SU-DHL-6 (cell line): Measurements from ENCODE around the gene HDAC10.

Experiments used
- H2AFZ ChIP-seq: fragments of 200-600 bp; sonication (generic); 2 replicates; pipeline ENCODE4 v1.6.1; 2014; ENCODE audit warnings: low read depth, mild to moderate bottlenecking, moderate library complexity, mixed read lengths, antibody characterized with exemption, low read length; ENCODE audit not compliant: severe bottlenecking
- H3F3A ChIP-seq: fragments of 200-600 bp; shearing (Covaris generic); 2 replicates; pipeline ENCODE4 v1.6.0; 2016; ENCODE audit warnings: antibody characterized with exemption, mild to moderate bottlenecking; ENCODE audit not compliant: insufficient read depth
- H3K27ac ChIP-seq: fragments of 200-600 bp; sonication (generic); 2 replicates; pipeline ENCODE4 v1.5.1; 2016; ENCODE audit warnings: low read depth, mild to moderate bottlenecking, low read length, moderate library complexity, mixed read lengths
- H3K27me3 ChIP-seq: fragments of 200-600 bp; sonication (generic), shearing (Covaris generic); 2 replicates; pipeline ENCODE4 v1.6.0; 2014; ENCODE audit warnings: mild to moderate bottlenecking, low read length
- H3K36me3 ChIP-seq: fragments of 200-600 bp; sonication (generic); 2 replicates; pipeline ENCODE4 v1.6.1; 2014; ENCODE audit warnings: mild to moderate bottlenecking, low read length, mixed read lengths
- H3K4me2 ChIP-seq: fragments of 300-600, 200-600 bp; shearing (Covaris generic), sonication (generic); 2 replicates; pipeline ENCODE4 v1.6.0; 2014; ENCODE audit warnings: low read length, low read depth, mild to moderate bottlenecking; ENCODE audit not compliant: poor library complexity, severe bottlenecking
- H3K4me3 ChIP-seq: fragments of 200-600 bp; sonication (generic); 2 replicates; pipeline ENCODE4 v1.5.1; 2014; ENCODE audit warnings: antibody characterized with exemption, low read length, mild to moderate bottlenecking, mixed read lengths; ENCODE audit not compliant: insufficient read depth, poor library complexity, severe bottlenecking
- H3K79me2 ChIP-seq: fragments of 200-600 bp; sonication (generic); 2 replicates; pipeline ENCODE4 v1.6.1; 2014; ENCODE audit warnings: mild to moderate bottlenecking, low read length, moderate library complexity; ENCODE audit not compliant: insufficient read depth
- H3K9ac ChIP-seq: fragments of 200-600 bp; sonication (generic); 2 replicates; pipeline ENCODE4 v1.7.0; 2014; ENCODE audit warnings: mild to moderate bottlenecking, low read length
- H3K9me2 ChIP-seq: fragments of 200-600 bp; sonication (generic); replicated peaks from 2 replicates; pipeline ENCODE4 v1.6.1; 2014; ENCODE audit warnings: low read length; ENCODE audit not compliant: insufficient read depth
- H3K9me3 ChIP-seq: fragments of 200-600 bp; sonication (generic); 2 replicates; pipeline ENCODE4 v1.6.1; 2014; ENCODE audit warnings: low read length, mixed read lengths; ENCODE audit not compliant: insufficient read depth
- H4K20me1 ChIP-seq: fragments of 200-600 bp; sonication (generic); 2 replicates; pipeline ENCODE4 v1.6.1; 2014; ENCODE audit warnings: low read depth, mild to moderate bottlenecking, antibody characterized with exemption, low read length, moderate library complexity, mixed read lengths
- CTCF ChIP-seq: fragments of 200-600 bp; sonication (generic); IDR thresholded peaks from one replicate; pipeline ENCODE4 v1.5.1; 2017; ENCODE audit warnings: antibody characterized with exemption, mild to moderate bottlenecking, low read length, moderate library complexity; ENCODE audit not compliant: insufficient read depth, poor library complexity, severe bottlenecking
- EZH2phosphoT487 ChIP-seq: fragments of 200-600 bp; sonication (generic), shearing (Covaris generic); conservative IDR thresholded peaks from 2 replicates; pipeline ENCODE4 v1.6.1; 2018; ENCODE audit warnings: mild to moderate bottlenecking, antibody characterized with exemption, low read length, moderate library complexity, mixed read lengths

HDAC10 gene

GRCh38 chr22:50208430-50208938 lies 42.6 kb downstream of the HDAC10 start:
- Histone ChIP-seq H3K79me2 (peaks cover 23% of the 10 kb centered on the region), H3K27ac (no peak overlapping the region), H3F3A (0 out of 2 replicates have a peak, but pooled peaks cover 4% of the 10 kb centered on the region), H4K20me1 (no peaks in the 10 kb centered on the region; the same call in 1 of the 2 replicates), H3K9ac (no peak overlapping the region), H3K36me3 (peaks cover 11% of the 10 kb centered on the region), H2AFZ (no peak overlapping the region), H3K27me3 (no peaks in the 10 kb centered on the region), H3K9me3 (no peaks in the 10 kb centered on the region), H3K9me2 (no peaks in the 10 kb centered on the region), H3K4me3 (no peak overlapping the region), H3K4me2 (no peak overlapping the region)
- TF ChIP-seq CTCF, result no peak
- TF ChIP-seq EZH2phosphoT487, result no peak

- no peak overlapping the region for H2AFZ ChIP-seq
- peaks cover 18% of the 10 kb centered on the region for H3K36me3 ChIP-seq
- H3K4me3 ChIP-seq, result no peak overlapping the region
- TF ChIP-seq EZH2phosphoT487 (no peak), CTCF (no peak)
- H3K9me3 ChIP-seq, result no peaks in the 10 kb centered on the region
- no peaks in the 10 kb centered on the region for H3K27me3 ChIP-seq
- no peaks in the 10 kb centered on the region; the same call in 1 of the 2 replicates for H4K20me1 ChIP-seq
- no peaks in the 10 kb centered on the region for H3K9me2 ChIP-seq
- H3K9ac ChIP-seq, result no peak overlapping the region
- no peak overlapping the region for H3K4me2 ChIP-seq
- H3F3A ChIP-seq, result 0 out of 2 replicates have a peak, but pooled peaks cover 8% of the 10 kb centered on the region
- H3K79me2 ChIP-seq, result peaks cover 27% of the 10 kb centered on the region
- H3K27ac ChIP-seq, result peak overlapping the region; percentile 13; the same call in 1 of the 2 replicates
These were observed 43.5 kb downstream of the HDAC10 start for GRCh38 chr22:50207383-50208140.

- Histone ChIP-seq H3K36me3 (peaks cover 18% of the 10 kb centered on the region), H3K27me3 (no peaks in the 10 kb centered on the region), H3K27ac (no peak overlapping the region), H4K20me1 (no peaks in the 10 kb centered on the region; the same call in 1 of the 2 replicates), H3K79me2 (peaks cover 36% of the 10 kb centered on the region), H3K4me3 (no peak overlapping the region), H3F3A (0 out of 2 replicates have a peak, but pooled peaks cover 7% of the 10 kb centered on the region), H3K9me3 (no peaks in the 10 kb centered on the region), H3K4me2 (no peak overlapping the region), H3K9me2 (no peaks in the 10 kb centered on the region), H2AFZ (no peak overlapping the region), H3K9ac (no peak overlapping the region)
- TF ChIP-seq CTCF (peak; percentile 14), EZH2phosphoT487 (no peak)
These were observed 44.5 kb downstream of the HDAC10 start for GRCh38 chr22:50206599-50206998.
